Left ventricle myocardium inferior (tissue), 1 donor: ENCODE results near the gene TNPO2. TPM values are rescaled to one million over a fixed set of nuclear protein-coding genes. Genes with fewer than 3 reads are reported as not detected.
A peak's percentile ranks its signal among the peaks of the same experiment; 100 is the strongest.

Source experiments
- DNase-seq: peaks from one replicate; pipeline ENCODE4 v3.0.0-alpha.2; 2020
- H3K27ac ChIP-seq: fragments of 200-600 bp; replicated peaks from 2 replicates; pipeline ENCODE4 v1.8.0; 2021
- H3K27me3 ChIP-seq: fragments of 200-600 bp; 2 replicates; pipeline ENCODE4 v1.8.0; 2021; ENCODE audit warnings: low read depth
- H3K36me3 ChIP-seq: fragments of 200-600 bp; 2 replicates; pipeline ENCODE4 v1.8.0; 2021
- H3K4me1 ChIP-seq: fragments of 200-600 bp; 2 replicates; pipeline ENCODE4 v1.8.0; 2021
- H3K4me3 ChIP-seq: fragments of 200-600 bp; 2 replicates; pipeline ENCODE4 v1.8.0; 2021; ENCODE audit warnings: mild to moderate bottlenecking, moderate library complexity
- H3K9me3 ChIP-seq: fragments of 200-600 bp; replicated peaks from 2 replicates; pipeline ENCODE4 v1.8.0; 2021
- CTCF ChIP-seq: fragments of 200-600 bp; IDR thresholded peaks from 2 replicates; pipeline ENCODE4 v1.8.0; 2021; ENCODE audit warnings: antibody characterized with exemption, mild to moderate bottlenecking, borderline replicate concordance
- intact Hi-C: fragments of 100-400 bp; cut with micrococcal nuclease; formaldehyde crosslinking; loops from one replicate; pipeline ENCODE4 v1.11.0; 2022
- long read RNA-seq: library from polyadenylated mRNA; unstranded; transcript quantifications from one replicate; pipeline ENCODE4 v2.0.0, GENCODE V29; 2021
- total RNA-seq: library from RNA; stranded (reverse); fragmentation: NEBNext Ultra II Directional; extraction: Animal tissue kit (Norgen Biotek cat#: 25700); gene quantifications from one replicate; pipeline ENCODE4 v1.2.1, GENCODE V29; 2021
- donor health status: DM: no; HTN: yes; CAD: no; lungs with severe emphysema.

Gene TNPO2
- 33.1 TPM for total RNA-seq
- long read RNA-seq, partial matches to known transcripts, result 0 of 13 reads
- long read RNA-seq, other reads (novel, unspliced or antisense), result 13 of 13 reads

GRCh38 chr19:12723641-12724426, at the start of gene TNPO2:
TSS of gene TNPO2 (minus strand) at chr19:12723932. CDS start at chr19:12720977, 2,955 bp downstream.
- peak within 1 kb of the TSS; percentile 83 for H3K4me3 ChIP-seq
- peak within 1 kb of the TSS; percentile 96 for H3K27ac ChIP-seq
- H3K9me3 ChIP-seq, result no peaks in the 10 kb centered on the region
- no peak for TF ChIP-seq CTCF
- H3K36me3 ChIP-seq, result peaks cover 18% of the 10 kb centered on the region
- H3K27me3 ChIP-seq, result no peaks in the 10 kb centered on the region
- intact Hi-C loops, result no loop called here
- peak; percentile 47 for DNase-seq
- H3K4me1 ChIP-seq, result peaks cover 46% of the 10 kb centered on the region

GRCh38 chr19:12772323-12772722, 48.6 kb upstream of the TNPO2 start:
- H3K27me3 ChIP-seq, result no peaks in the 10 kb centered on the region
- H3K9me3 ChIP-seq, result no peaks in the 10 kb centered on the region
- H3K36me3 ChIP-seq, result peaks cover 29% of the 10 kb centered on the region
- no peak overlapping the region for H3K4me3 ChIP-seq
- DNase-seq, result peak; percentile 65
- H3K27ac ChIP-seq, result peak overlapping the region; percentile 93
- intact Hi-C loops, result no loop called here
- H3K4me1 ChIP-seq, result peaks cover 56% of the 10 kb centered on the region
- no peak for TF ChIP-seq CTCF

GRCh38 chr19:12770922-12771321, 47.2 kb upstream of the TNPO2 start:
- no peak for TF ChIP-seq CTCF
- intact Hi-C loops, result no loop called here
- Histone ChIP-seq H3K9me3 (no peaks in the 10 kb centered on the region), H3K27me3 (no peaks in the 10 kb centered on the region), H3K4me1 (peaks cover 56% of the 10 kb centered on the region), H3K4me3 (no peak overlapping the region), H3K36me3 (peaks cover 29% of the 10 kb centered on the region), H3K27ac (peak overlapping the region; percentile 93)
- DNase-seq, result no peak

GRCh38 chr19:12769689-12770088, 46.0 kb upstream of the TNPO2 start:
- no peak for TF ChIP-seq CTCF
- no peak for DNase-seq
- Histone ChIP-seq H3K27ac (peak overlapping the region; percentile 23), H3K36me3 (peaks cover 34% of the 10 kb centered on the region), H3K27me3 (no peaks in the 10 kb centered on the region), H3K4me1 (peaks cover 58% of the 10 kb centered on the region), H3K4me3 (no peak overlapping the region), H3K9me3 (no peaks in the 10 kb centered on the region)
- intact Hi-C loops, result loop anchor here (10.0 kb wide), 1 partner anchor 75 kb away; no protein-coding TSS in a partner anchor

- no peak overlapping the region for H3K27ac ChIP-seq
- TF ChIP-seq CTCF, result no peak
- intact Hi-C loops, result loop anchor here (10.0 kb wide), 1 partner anchor 77 kb away; no protein-coding TSS in a partner anchor
- no peak for DNase-seq
- peaks cover 44% of the 10 kb centered on the region for H3K36me3 ChIP-seq
- no peaks in the 10 kb centered on the region for H3K9me3 ChIP-seq
- H3K4me3 ChIP-seq, result no peak overlapping the region
- peaks cover 48% of the 10 kb centered on the region for H3K4me1 ChIP-seq
- H3K27me3 ChIP-seq, result no peaks in the 10 kb centered on the region
These were observed 43.9 kb upstream of the TNPO2 start for GRCh38 chr19:12767666-12768065.
